VCaP (cell line): Measurements from ENCODE around the gene ZG16.

ENCODE experiments used
- H3K27ac ChIP-seq: fragments of 450-650 bp; 2 replicates; pipeline ENCODE4 v1.5.1; 2017
- TF ChIP-seq, protein P1 (sequence below): fragments of 450-650 bp; conservative IDR thresholded peaks from 2 replicates; pipeline ENCODE4 v1.5.1; 2017; ENCODE audit warnings: mild to moderate bottlenecking, moderate library complexity

ZG16 gene

GRCh38 chr16:29737713-29738112 lies 40.3 kb upstream of the ZG16 start:
- peak overlapping the region; percentile 98 for H3K27ac ChIP-seq
- TF ChIP-seq, protein P1, sequence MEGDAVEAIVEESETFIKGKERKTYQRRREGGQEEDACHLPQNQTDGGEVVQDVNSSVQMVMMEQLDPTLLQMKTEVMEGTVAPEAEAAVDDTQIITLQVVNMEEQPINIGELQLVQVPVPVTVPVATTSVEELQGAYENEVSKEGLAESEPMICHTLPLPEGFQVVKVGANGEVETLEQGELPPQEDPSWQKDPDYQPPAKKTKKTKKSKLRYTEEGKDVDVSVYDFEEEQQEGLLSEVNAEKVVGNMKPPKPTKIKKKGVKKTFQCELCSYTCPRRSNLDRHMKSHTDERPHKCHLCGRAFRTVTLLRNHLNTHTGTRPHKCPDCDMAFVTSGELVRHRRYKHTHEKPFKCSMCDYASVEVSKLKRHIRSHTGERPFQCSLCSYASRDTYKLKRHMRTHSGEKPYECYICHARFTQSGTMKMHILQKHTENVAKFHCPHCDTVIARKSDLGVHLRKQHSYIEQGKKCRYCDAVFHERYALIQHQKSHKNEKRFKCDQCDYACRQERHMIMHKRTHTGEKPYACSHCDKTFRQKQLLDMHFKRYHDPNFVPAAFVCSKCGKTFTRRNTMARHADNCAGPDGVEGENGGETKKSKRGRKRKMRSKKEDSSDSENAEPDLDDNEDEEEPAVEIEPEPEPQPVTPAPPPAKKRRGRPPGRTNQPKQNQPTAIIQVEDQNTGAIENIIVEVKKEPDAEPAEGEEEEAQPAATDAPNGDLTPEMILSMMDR = no peak

DNA sequence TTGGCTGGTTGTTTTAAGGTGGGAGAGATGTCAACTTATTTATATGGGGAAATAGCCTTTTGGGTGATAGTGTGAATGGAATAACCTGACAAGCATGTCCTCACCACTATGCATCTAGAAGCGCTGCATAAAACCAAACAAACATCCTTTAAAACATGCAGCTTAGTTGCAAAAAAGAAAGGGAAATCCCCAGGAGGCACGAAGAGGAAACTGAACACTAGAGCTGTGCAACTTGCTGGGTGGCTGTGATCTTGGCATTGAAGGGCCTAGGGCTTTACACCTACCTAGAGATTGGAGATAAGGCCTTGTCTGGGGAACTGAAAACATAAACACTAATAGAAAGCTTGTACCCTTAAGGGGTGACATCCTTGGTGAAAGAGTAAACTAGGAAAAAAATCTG lies 39.5 kb upstream of the ZG16 start:
- peak overlapping the region; percentile 98 for H3K27ac ChIP-seq
- TF ChIP-seq, protein P1 = no peak

DNA sequence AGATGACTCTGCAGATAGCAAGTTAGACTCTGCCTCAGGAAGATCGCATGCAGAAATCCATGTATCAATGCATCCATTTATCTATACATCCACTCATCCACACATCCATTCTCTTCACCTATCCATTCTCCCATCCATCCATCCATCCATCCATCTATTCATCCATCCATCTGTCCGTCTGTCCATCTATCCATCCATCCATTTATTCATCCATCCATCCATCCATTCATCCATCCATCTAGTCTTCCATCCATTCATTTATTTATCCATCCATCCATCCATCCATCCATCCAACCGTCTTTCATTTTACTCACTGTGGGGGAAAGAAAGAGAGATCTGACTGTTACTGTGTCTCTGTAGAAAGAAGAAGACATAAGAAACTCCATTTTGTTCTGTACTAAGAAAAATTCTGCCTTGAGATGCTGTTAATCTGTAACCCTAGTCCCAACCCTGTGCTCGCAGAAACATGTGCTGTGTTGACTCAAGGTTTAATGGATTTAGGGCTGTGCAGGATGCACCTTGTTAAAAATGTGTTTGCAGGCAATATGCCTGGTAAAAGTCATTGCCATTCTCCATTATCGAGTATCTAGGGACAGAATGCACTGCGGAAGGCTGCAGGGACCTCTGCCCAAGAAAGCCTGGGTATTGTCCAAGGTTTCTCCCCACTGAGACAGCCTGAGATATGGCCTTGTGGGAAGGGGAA lies 38.0 kb upstream of the ZG16 start:
- peak overlapping the region; percentile 98 for H3K27ac ChIP-seq

GRCh38 chr16:29740630-29741015 lies 37.4 kb upstream of the ZG16 start:
- peak overlapping the region; percentile 98 for H3K27ac ChIP-seq

DNA sequence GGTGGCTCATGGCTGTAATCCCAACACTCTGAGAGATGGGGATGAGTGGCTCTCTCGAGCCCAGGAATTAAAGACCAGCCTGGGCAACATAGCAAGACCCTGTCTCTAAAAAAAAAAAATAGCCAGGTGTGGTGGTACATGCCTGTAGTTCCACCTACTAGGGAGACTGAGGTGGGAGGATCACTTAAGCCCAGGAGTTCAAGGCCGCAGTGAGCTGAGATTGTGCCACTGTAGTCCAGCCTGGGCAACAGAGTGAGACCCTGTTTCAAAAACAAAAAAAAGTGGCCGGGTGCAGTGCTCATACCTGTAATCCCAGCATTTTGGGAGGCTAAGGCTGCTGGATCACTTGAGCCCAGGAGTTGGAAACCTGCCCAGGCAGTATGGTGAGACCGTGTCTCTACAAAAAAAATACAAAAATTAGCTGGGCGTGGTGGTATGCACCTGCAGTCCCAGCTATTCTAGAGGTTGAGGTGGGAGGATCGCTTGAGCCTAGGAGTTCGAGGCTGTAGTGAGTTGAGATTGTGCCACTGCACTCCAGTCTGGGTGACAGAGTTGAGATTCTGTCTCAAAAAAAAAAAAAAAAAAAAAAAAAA lies 35.3 kb upstream of the ZG16 start:
- TF ChIP-seq, protein P1 = no peak
- peak overlapping the region; percentile 98 for H3K27ac ChIP-seq

DNA sequence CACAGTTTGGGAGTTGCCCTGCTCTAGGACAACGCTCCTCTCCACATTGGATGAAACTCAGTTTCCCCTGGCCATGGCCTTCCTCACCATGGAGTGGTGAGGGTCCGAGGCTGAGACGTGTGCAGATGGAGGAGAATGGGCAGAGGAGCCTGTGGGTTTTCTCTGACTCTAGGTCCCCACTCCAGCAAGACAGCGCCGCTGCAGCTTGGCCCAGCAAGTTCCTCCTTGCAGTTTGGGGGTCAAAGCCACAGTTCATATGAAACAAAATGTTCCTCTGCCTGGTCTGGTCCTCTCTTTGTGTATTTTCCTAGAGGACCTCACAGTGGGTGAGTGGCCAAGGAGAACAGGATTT lies 34.6 kb upstream of the ZG16 start:
- TF ChIP-seq, protein P1 = no peak
- H3K27ac ChIP-seq = peak overlapping the region; percentile 98

GRCh38 chr16:29743827-29744531 lies 34.1 kb upstream of the ZG16 start:
- H3K27ac ChIP-seq = peak overlapping the region; percentile 98

GRCh38 chr16:29744541-29745101 lies 33.4 kb upstream of the ZG16 start:
- TF ChIP-seq, protein P1 = no peak
- H3K27ac ChIP-seq = peak overlapping the region; percentile 98

More at GRCh38 chr16:29743827-29744531, 34.1 kb upstream of the ZG16 start:
- TF ChIP-seq, protein P1 = no peak
